ENCODE measurements around the gene ZIC1.

DNA sequence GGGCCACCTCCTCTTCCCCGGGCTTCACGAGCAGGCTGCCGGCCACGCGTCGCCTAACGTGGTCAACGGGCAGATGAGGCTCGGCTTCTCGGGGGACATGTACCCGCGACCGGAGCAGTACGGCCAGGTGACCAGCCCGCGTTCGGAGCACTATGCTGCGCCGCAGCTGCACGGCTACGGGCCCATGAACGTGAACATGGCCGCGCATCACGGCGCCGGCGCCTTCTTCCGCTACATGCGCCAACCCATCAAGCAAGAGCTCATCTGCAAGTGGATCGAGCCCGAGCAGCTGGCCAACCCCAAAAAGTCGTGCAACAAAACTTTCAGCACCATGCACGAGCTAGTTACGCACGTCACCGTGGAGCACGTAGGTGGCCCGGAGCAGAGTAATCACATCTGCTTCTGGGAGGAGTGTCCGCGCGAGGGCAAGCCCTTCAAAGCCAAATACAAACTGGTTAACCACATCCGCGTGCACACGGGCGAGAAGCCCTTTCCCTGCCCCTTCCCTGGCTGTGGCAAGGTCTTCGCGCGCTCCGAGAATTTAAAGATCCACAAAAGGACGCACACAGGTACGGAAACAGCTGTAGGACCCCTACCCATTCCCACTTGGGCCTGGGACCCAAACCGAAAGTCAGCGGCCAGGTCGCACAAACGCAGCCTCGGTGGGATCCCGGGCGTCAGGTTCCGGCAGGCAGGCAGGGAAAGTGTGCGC lies 1.5 kb downstream of the ZIC1 start:
- TF ChIP-seq, protein P1, sequence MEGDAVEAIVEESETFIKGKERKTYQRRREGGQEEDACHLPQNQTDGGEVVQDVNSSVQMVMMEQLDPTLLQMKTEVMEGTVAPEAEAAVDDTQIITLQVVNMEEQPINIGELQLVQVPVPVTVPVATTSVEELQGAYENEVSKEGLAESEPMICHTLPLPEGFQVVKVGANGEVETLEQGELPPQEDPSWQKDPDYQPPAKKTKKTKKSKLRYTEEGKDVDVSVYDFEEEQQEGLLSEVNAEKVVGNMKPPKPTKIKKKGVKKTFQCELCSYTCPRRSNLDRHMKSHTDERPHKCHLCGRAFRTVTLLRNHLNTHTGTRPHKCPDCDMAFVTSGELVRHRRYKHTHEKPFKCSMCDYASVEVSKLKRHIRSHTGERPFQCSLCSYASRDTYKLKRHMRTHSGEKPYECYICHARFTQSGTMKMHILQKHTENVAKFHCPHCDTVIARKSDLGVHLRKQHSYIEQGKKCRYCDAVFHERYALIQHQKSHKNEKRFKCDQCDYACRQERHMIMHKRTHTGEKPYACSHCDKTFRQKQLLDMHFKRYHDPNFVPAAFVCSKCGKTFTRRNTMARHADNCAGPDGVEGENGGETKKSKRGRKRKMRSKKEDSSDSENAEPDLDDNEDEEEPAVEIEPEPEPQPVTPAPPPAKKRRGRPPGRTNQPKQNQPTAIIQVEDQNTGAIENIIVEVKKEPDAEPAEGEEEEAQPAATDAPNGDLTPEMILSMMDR (IDR thresholded peaks at IDR 0.05) = no peak
- TF ChIP-seq TCF7L2 (IDR thresholded peaks at IDR 0.05; ENCODE audit: low read depth, low read length) (no peak), SIN3A (IDR thresholded peaks at IDR 0.05; ENCODE audit: borderline replicate concordance, insufficient read depth, low read depth, low read length) (no peak)
